GM21576 (cell line): ENCODE measurements around the gene MECP2.
"Not testable (repeated sequence)": the region's sequence is repeated elsewhere in the genome, so short reads cannot be mapped to it uniquely, and the experiment has no call there.

Experiments
- ATAC-seq: cut with Tn5 transposase; IDR thresholded peaks from one replicate; pipeline ENCODE4 v1.9.1; 2021; ENCODE audit warnings: mild to moderate bottlenecking, moderate library complexity; ENCODE audit not compliant: unreplicated experiment

Gene MECP2

GRCh38 chrX:154000051-154000450 is 97.5 kb downstream of the MECP2 start:
- no peak for ATAC-seq

GRCh38 chrX:153999359-154000037 is 98.0 kb downstream of the MECP2 start:
- no peak for ATAC-seq

GRCh38 chrX:153995504-153995903 is 102.0 kb downstream of the MECP2 start:
- ATAC-seq = no peak

GRCh38 chrX:153994398-153994797 is 103.1 kb downstream of the MECP2 start:
- ATAC-seq = not testable (repeated sequence)

- no peak for ATAC-seq
Measured at GRCh38 chrX:153993978-153994377, 103.5 kb downstream of the MECP2 start.

- no peak for ATAC-seq
Measured at GRCh38 chrX:153993079-153993478, 104.4 kb downstream of the MECP2 start.

- no peak for ATAC-seq
Measured at GRCh38 chrX:153992180-153992579, 105.3 kb downstream of the MECP2 start.

GRCh38 chrX:153991013-153991580 is 106.4 kb downstream of the MECP2 start:
- ATAC-seq = no peak

GRCh38 chrX:153989973-153990655 is 107.4 kb downstream of the MECP2 start:
- ATAC-seq = no peak

GRCh38 chrX:153988493-153988892 is 109.0 kb downstream of the MECP2 start:
- no peak for ATAC-seq

GRCh38 chrX:153984351-153985178 is 113.0 kb downstream of the MECP2 start:
- ATAC-seq = no peak

- ATAC-seq = no peak
Measured at GRCh38 chrX:153983321-153983801, 114.2 kb downstream of the MECP2 start.

- ATAC-seq = no peak
Measured at GRCh38 chrX:153981771-153982533, 115.6 kb downstream of the MECP2 start.

GRCh38 chrX:153981231-153981630 is 116.3 kb downstream of the MECP2 start:
- no peak for ATAC-seq

GRCh38 chrX:153980394-153980793 is 117.1 kb downstream of the MECP2 start:
- peak; percentile 51 for ATAC-seq

GRCh38 chrX:153974726-153975286 is 122.7 kb downstream of the MECP2 start:
- no peak for ATAC-seq

GRCh38 chrX:153974003-153974725 is 123.4 kb downstream of the MECP2 start:
- no peak for ATAC-seq

- no peak for ATAC-seq
Measured at GRCh38 chrX:153973127-153974002, 124.2 kb downstream of the MECP2 start.
